HEK293 (cell line): ENCODE measurements around the gene RBP2.

Experiments
- KLF10 ChIP-seq: fragments of 450-650 bp; IDR thresholded peaks from 2 replicates; pipeline ENCODE4 v1.5.1; 2018; ENCODE audit warnings: missing biosample characterization, mild to moderate bottlenecking, missing genetic modification characterization
- MYNN ChIP-seq: fragments of 450-650 bp; formaldehyde crosslinking; IDR thresholded peaks from 2 replicates; pipeline ENCODE4 v1.5.1; 2016; ENCODE audit warnings: missing biosample characterization, missing genetic modification characterization, borderline replicate concordance
- SP2 ChIP-seq: fragments of 450-650 bp; formaldehyde crosslinking; IDR thresholded peaks from 2 replicates; pipeline ENCODE4 v1.5.1; 2016; ENCODE audit warnings: missing biosample characterization, missing genetic modification characterization
- TRIM28 ChIP-seq: IDR thresholded peaks from 2 replicates; pipeline ENCODE4 v1.6.1; 2011; ENCODE audit warnings: low read length, control low read depth, borderline replicate concordance
- YY2 ChIP-seq: fragments of 450-650 bp; formaldehyde crosslinking; IDR thresholded peaks from 2 replicates; pipeline ENCODE4 v1.5.1; 2016; ENCODE audit warnings: missing biosample characterization, missing genetic modification characterization
- ZNF488 ChIP-seq: fragments of 450-650 bp; formaldehyde crosslinking; IDR thresholded peaks from 2 replicates; pipeline ENCODE4 v1.5.1; 2016; ENCODE audit warnings: missing biosample characterization, missing genetic modification characterization
- ZNF660 ChIP-seq: fragments of 450-650 bp; IDR thresholded peaks from 2 replicates; pipeline ENCODE4 v1.5.1; 2018; ENCODE audit warnings: missing biosample characterization, mild to moderate bottlenecking, missing genetic modification characterization
- ZSCAN18 ChIP-seq: fragments of 450-650 bp; formaldehyde crosslinking; IDR thresholded peaks from 2 replicates; pipeline ENCODE4 v1.5.1; 2016; ENCODE audit warnings: missing biosample characterization, missing genetic modification characterization
- TF ChIP-seq, protein P1 (sequence below): fragments of 450-650 bp; formaldehyde crosslinking; IDR thresholded peaks from 2 replicates; pipeline ENCODE4 v1.5.1; 2016; ENCODE audit warnings: missing biosample characterization, missing genetic modification characterization
- TF ChIP-seq, protein P2 (sequence below): fragments of 450-650 bp; formaldehyde crosslinking; IDR thresholded peaks from 2 replicates; pipeline ENCODE4 v1.5.1; 2016; ENCODE audit warnings: missing biosample characterization, missing genetic modification characterization, low read depth
- TF ChIP-seq, protein P3 (sequence below): fragments of 450-650 bp; formaldehyde crosslinking; IDR thresholded peaks from 2 replicates; pipeline ENCODE4 v1.5.1; 2016; ENCODE audit warnings: missing biosample characterization, missing genetic modification characterization, borderline replicate concordance

DNA sequence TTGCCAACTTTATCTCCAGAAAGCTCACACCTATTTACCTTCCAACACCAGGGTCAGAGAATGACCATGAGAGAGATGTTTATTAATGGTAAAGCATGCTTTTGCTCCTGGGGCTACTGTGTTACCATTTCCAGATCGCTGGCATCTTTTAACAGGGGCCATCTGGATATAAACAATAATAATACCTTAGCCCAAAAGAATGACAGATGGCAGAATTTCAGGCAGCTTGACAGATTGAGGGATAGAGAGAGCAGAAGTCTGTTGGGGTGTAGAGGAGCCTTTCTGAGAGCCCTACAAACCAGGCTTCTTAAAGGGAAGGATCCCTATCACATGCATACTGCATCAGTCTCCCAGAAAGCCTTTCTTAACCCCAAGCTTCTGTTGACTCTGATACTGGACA is 45.5 kb upstream of the RBP2 start:
- TF ChIP-seq KLF10 (no peak), ZNF660 (no peak), TRIM28 (no peak), MYNN (no peak), YY2 (tag by site-specific recombination) (no peak), ZNF488 (no peak), ZSCAN18 (tag by site-specific recombination) (no peak), SP2 (tag by site-specific recombination) (no peak)
- TF ChIP-seq, protein P1, sequence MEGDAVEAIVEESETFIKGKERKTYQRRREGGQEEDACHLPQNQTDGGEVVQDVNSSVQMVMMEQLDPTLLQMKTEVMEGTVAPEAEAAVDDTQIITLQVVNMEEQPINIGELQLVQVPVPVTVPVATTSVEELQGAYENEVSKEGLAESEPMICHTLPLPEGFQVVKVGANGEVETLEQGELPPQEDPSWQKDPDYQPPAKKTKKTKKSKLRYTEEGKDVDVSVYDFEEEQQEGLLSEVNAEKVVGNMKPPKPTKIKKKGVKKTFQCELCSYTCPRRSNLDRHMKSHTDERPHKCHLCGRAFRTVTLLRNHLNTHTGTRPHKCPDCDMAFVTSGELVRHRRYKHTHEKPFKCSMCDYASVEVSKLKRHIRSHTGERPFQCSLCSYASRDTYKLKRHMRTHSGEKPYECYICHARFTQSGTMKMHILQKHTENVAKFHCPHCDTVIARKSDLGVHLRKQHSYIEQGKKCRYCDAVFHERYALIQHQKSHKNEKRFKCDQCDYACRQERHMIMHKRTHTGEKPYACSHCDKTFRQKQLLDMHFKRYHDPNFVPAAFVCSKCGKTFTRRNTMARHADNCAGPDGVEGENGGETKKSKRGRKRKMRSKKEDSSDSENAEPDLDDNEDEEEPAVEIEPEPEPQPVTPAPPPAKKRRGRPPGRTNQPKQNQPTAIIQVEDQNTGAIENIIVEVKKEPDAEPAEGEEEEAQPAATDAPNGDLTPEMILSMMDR, result no peak
- TF ChIP-seq, protein P2, sequence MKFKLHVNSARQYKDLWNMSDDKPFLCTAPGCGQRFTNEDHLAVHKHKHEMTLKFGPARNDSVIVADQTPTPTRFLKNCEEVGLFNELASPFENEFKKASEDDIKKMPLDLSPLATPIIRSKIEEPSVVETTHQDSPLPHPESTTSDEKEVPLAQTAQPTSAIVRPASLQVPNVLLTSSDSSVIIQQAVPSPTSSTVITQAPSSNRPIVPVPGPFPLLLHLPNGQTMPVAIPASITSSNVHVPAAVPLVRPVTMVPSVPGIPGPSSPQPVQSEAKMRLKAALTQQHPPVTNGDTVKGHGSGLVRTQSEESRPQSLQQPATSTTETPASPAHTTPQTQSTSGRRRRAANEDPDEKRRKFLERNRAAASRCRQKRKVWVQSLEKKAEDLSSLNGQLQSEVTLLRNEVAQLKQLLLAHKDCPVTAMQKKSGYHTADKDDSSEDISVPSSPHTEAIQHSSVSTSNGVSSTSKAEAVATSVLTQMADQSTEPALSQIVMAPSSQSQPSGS (tag by site-specific recombination), result no peak
- TF ChIP-seq, protein P3, sequence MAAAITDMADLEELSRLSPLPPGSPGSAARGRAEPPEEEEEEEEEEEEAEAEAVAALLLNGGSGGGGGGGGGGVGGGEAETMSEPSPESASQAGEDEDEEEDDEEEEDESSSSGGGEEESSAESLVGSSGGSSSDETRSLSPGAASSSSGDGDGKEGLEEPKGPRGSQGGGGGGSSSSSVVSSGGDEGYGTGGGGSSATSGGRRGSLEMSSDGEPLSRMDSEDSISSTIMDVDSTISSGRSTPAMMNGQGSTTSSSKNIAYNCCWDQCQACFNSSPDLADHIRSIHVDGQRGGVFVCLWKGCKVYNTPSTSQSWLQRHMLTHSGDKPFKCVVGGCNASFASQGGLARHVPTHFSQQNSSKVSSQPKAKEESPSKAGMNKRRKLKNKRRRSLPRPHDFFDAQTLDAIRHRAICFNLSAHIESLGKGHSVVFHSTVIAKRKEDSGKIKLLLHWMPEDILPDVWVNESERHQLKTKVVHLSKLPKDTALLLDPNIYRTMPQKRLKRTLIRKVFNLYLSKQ, result no peak
